Breast epithelium (tissue), 3 donors: ENCODE measurements around the gene SYT9.

Experiments
- POLR2A ChIP-seq: fragments of 450-650 bp; IDR thresholded peaks from one replicate; pipeline ENCODE4 v1.6.1; 2016; ENCODE audit warnings: antibody characterized with exemption, mild to moderate bottlenecking, moderate library complexity
- TF ChIP-seq, protein P1 (sequence below), 3 donors: fragments of 450-650 bp; IDR thresholded peaks; one replicate each; pipeline ENCODE4 v1.5.1; 2016 to 2017; ENCODE audit warnings: antibody characterized with exemption in 3 of 3, mild to moderate bottlenecking in 3 of 3, moderate library complexity in 3 of 3

GRCh38 chr11:7435176-7435575, 183.5 kb downstream of the SYT9 start:
- no peak for TF ChIP-seq POLR2A
- TF ChIP-seq, protein P1, sequence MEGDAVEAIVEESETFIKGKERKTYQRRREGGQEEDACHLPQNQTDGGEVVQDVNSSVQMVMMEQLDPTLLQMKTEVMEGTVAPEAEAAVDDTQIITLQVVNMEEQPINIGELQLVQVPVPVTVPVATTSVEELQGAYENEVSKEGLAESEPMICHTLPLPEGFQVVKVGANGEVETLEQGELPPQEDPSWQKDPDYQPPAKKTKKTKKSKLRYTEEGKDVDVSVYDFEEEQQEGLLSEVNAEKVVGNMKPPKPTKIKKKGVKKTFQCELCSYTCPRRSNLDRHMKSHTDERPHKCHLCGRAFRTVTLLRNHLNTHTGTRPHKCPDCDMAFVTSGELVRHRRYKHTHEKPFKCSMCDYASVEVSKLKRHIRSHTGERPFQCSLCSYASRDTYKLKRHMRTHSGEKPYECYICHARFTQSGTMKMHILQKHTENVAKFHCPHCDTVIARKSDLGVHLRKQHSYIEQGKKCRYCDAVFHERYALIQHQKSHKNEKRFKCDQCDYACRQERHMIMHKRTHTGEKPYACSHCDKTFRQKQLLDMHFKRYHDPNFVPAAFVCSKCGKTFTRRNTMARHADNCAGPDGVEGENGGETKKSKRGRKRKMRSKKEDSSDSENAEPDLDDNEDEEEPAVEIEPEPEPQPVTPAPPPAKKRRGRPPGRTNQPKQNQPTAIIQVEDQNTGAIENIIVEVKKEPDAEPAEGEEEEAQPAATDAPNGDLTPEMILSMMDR (IDR thresholded peaks at IDR 0.05), result no peak
